CD14-positive monocyte (primary cell): Measurements from ENCODE around the gene TSSK3. TPM values are rescaled to one million over a fixed set of nuclear protein-coding genes. Genes with fewer than 3 reads are reported as not detected.

Experiments used
- DNase-seq, 3 donors: peaks; one replicate each; pipeline ENCODE4 v3.0.0-alpha.2; 2011 to 2022
- H2AFZ ChIP-seq: 2 replicates; pipeline ENCODE4 v1.6.0; 2012; ENCODE audit warnings: mild to moderate bottlenecking, low read depth, low read length, inconsistent platforms; ENCODE audit not compliant: insufficient read depth, poor library complexity, severe bottlenecking
- H3K27ac ChIP-seq, 2 donors: 1 replicate in 1 of 2; 2 replicates in 1 of 2; pipeline ENCODE4 v1.5.1; 2012 to 2013; ENCODE audit warnings: low read length in 2 of 2, control low read depth in 1 of 2, inconsistent platforms in 1 of 2, low read depth in 1 of 2, mild to moderate bottlenecking in 1 of 2
- H3K27me3 ChIP-seq, 2 donors: one replicate each; pipeline versions ENCODE4 v1.6.0 to v1.6.1; 2011 to 2013; ENCODE audit warnings: low read length in 2 of 2; ENCODE audit not compliant: control insufficient read depth in 2 of 2, insufficient read depth in 2 of 2
- H3K36me3 ChIP-seq, 2 donors: replicated peaks in 1 of 2; 1 replicate in 1 of 2; 2 replicates in 1 of 2; pipeline versions ENCODE4 v1.5.1 to v1.6.1; 2012 to 2013; ENCODE audit warnings: low read length in 2 of 2, control low read depth in 1 of 2, inconsistent platforms in 1 of 2, mild to moderate bottlenecking in 1 of 2; ENCODE audit not compliant: insufficient read depth in 2 of 2, control insufficient read depth in 1 of 2
- H3K4me1 ChIP-seq, 2 donors: 1 replicate in 1 of 2; 2 replicates in 1 of 2; pipeline versions ENCODE4 v1.5.1 to v1.6.1; 2012 to 2013; ENCODE audit warnings: low read length in 2 of 2, control low read depth in 1 of 2, inconsistent platforms in 1 of 2, mild to moderate bottlenecking in 1 of 2, moderate library complexity in 1 of 2; ENCODE audit not compliant: insufficient read depth in 2 of 2, control insufficient read depth in 1 of 2
- H3K4me2 ChIP-seq: replicated peaks from 2 replicates; pipeline ENCODE3; 2012; ENCODE audit warnings: low read length, moderate library complexity, mild to moderate bottlenecking; ENCODE audit not compliant: poor library complexity, severe bottlenecking; ENCODE audit errors: extremely low read depth
- H3K4me3 ChIP-seq, 3 experiments: fragments of 200-600 bp in 1 of 3; sonication (generic) in 1 of 3; replicated peaks in 1 of 3; 1 replicate in 2 of 3; 2 replicates in 1 of 3; pipeline ENCODE4 v1.5.1; 2011 to 2013; ENCODE audit warnings: low read length in 3 of 3, mild to moderate bottlenecking in 3 of 3, control low read depth in 2 of 3, low read depth in 2 of 3, inconsistent platforms in 1 of 3, moderate library complexity in 1 of 3
- H3K79me2 ChIP-seq: 2 replicates; pipeline ENCODE4 v1.6.0; 2012; ENCODE audit warnings: mild to moderate bottlenecking, control low read depth, inconsistent platforms, low read length, moderate library complexity; ENCODE audit not compliant: insufficient read depth
- H3K9ac ChIP-seq: 2 replicates; pipeline ENCODE4 v1.6.0; 2017; ENCODE audit warnings: low read length, mild to moderate bottlenecking; ENCODE audit not compliant: insufficient read depth, poor library complexity, severe bottlenecking
- H3K9me3 ChIP-seq, 2 donors: replicated peaks in 1 of 2; 1 replicate in 1 of 2; 2 replicates in 1 of 2; pipeline versions ENCODE4 v1.5.1 to v1.6.1; 2012 to 2013; ENCODE audit warnings: low read length in 2 of 2, control low read depth in 1 of 2; ENCODE audit not compliant: control insufficient read depth in 1 of 2, insufficient read depth in 1 of 2
- H4K20me1 ChIP-seq: 2 replicates; pipeline ENCODE4 v1.6.0; 2012; ENCODE audit warnings: mild to moderate bottlenecking, low read length, control low read depth, moderate library complexity; ENCODE audit not compliant: insufficient read depth
- H3K27ac Mint-ChIP-seq, 7 donors: one replicate each; pipeline ENCODE4 v1.8.0; 2020; ENCODE audit warnings: mild to moderate bottlenecking in 7 of 7, mixed read lengths in 7 of 7, moderate library complexity in 6 of 7, inconsistent platforms in 2 of 7
- H3K27me3 Mint-ChIP-seq, 3 donors: one replicate each; pipeline ENCODE4 v1.8.0; 2021 to 2022; ENCODE audit warnings: low read depth in 3 of 3, mild to moderate bottlenecking in 3 of 3, mixed read lengths in 3 of 3, moderate library complexity in 3 of 3, inconsistent platforms in 1 of 3
- H3K36me3 Mint-ChIP-seq, 2 donors: one replicate each; pipeline ENCODE4 v1.8.0; 2020; ENCODE audit warnings: mixed read lengths in 2 of 2, inconsistent platforms in 1 of 2, mild to moderate bottlenecking in 1 of 2
- H3K4me1 Mint-ChIP-seq: one replicate; pipeline ENCODE4 v1.8.0; 2020; ENCODE audit warnings: mild to moderate bottlenecking, mixed read lengths
- H3K4me3 Mint-ChIP-seq, 2 donors: one replicate each; pipeline ENCODE4 v1.8.0; 2020; ENCODE audit warnings: mild to moderate bottlenecking in 2 of 2, mixed read lengths in 2 of 2, moderate library complexity in 1 of 2
- H3K9me3 Mint-ChIP-seq, 7 donors: one replicate each; pipeline ENCODE4 v1.8.0; 2020 to 2022; ENCODE audit warnings: mixed read lengths in 7 of 7, mild to moderate bottlenecking in 6 of 7, moderate library complexity in 6 of 7, inconsistent platforms in 2 of 7
- CTCF ChIP-seq: fragments of 200-600 bp; IDR thresholded peaks from one replicate; pipeline ENCODE4 v1.8.0; 2022; ENCODE audit warnings: antibody characterized with exemption, mild to moderate bottlenecking
- WGBS: methylation state at CpG from one replicate; pipeline ENCODE4 v1.1.5; 2013; ENCODE audit warnings: missing lambda C conversion rate; ENCODE audit not compliant: insufficient coverage; 5-methylcytosine and 5-hydroxymethylcytosine counted together
- intact Hi-C, 2 donors: fragments of 100-400 bp; cut with micrococcal nuclease; formaldehyde crosslinking; loops; one replicate each; pipeline versions ENCODE4 v1.15.0 to v1.15.1; 2023
- polyA plus RNA-seq, 3 donors: library from polyadenylated mRNA; depleted of rRNA in 1 of 3; unstranded in 2 of 3; stranded (reverse) in 1 of 3; fragments of 300-500 nt in 2 of 3; fragments of >200 nt in 1 of 3; fragmentation: Illumina TruSeq in 2 of 3; gene quantifications; 1 replicate in 2 of 3; 2 replicates in 1 of 3; pipeline ENCODE4 v1.2.3, GENCODE V29; 2012 to 2021

TSSK3 gene
- polyA plus RNA-seq, 3 donors, result 0.35 to 1.1 (median 0.65) TPM

GRCh38 chr1:32393136-32393535, 30.8 kb downstream of the TSSK3 start:
- Histone ChIP-seq H3K79me2 (peaks cover 45% of the 10 kb centered on the region), H3K36me3 (peaks cover 24 to 35% of the 10 kb centered on the region in 2 donors), H3K9ac (no peak overlapping the region), H3K4me3 (peak overlapping the region in 1 of 3 experiments; percentile 94), H2AFZ (no peak overlapping the region), H4K20me1 (peaks cover 16% of the 10 kb centered on the region), H3K27me3 (no peaks in the 10 kb centered on the region), H3K9me3 (no peaks in the 10 kb centered on the region), H3K27ac (peak overlapping the region in 1 of 2 donors; percentile 90), H3K4me2 (peak overlapping the region; percentile 78), H3K4me1 (peaks cover 24 to 32% of the 10 kb centered on the region in 2 donors)
- Mint-ChIP-seq H3K9me3 (peaks cover 0 to 4% (median 0%) of the 10 kb centered on the region in 7 donors), H3K36me3 (peaks cover 2 to 3% of the 10 kb centered on the region in 2 donors), H3K4me3 (peak overlapping the region; percentile 98 to 100), H3K4me1 (peaks cover 21% of the 10 kb centered on the region), H3K27ac (peak overlapping the region in 6 of 7 donors; percentile 99 to 100 (median 100)), H3K27me3 (peaks cover 0 to 2% (median 0%) of the 10 kb centered on the region in 3 donors)
- 56% methylated on average over 1 of the region's 1 CpG for WGBS
- TF ChIP-seq CTCF, result no peak
- intact Hi-C loops, result loop anchor here in 1 of 2 donors (5.0 to 10.0 kb wide), 6 partner anchors 41 to 1678 kb away; partner anchors contain the start of genes EIF3I, MARCKSL1, S100PBP and TMEM234
- DNase-seq, result peak in 1 of 3 donors; percentile 20

GRCh38 chr1:32393832-32394140, 31.4 kb downstream of the TSSK3 start:
- Mint-ChIP-seq H3K27ac (peak overlapping the region; percentile 99 to 100 (median 99)), H3K4me3 (peak overlapping the region; percentile 98 to 100), H3K36me3 (peaks cover 2 to 3% of the 10 kb centered on the region in 2 donors), H3K27me3 (peaks cover 0 to 2% (median 0%) of the 10 kb centered on the region in 3 donors), H3K9me3 (peaks cover 0 to 4% (median 0%) of the 10 kb centered on the region in 7 donors), H3K4me1 (peaks cover 21% of the 10 kb centered on the region)
- Histone ChIP-seq H3K4me3 (peak overlapping the region; percentile 59 to 94 (median 91)), H4K20me1 (peaks cover 16% of the 10 kb centered on the region), H3K9me3 (no peaks in the 10 kb centered on the region), H3K4me2 (peak overlapping the region; percentile 78), H3K9ac (peak overlapping the region; percentile 81), H3K36me3 (peaks cover 18 to 30% of the 10 kb centered on the region in 2 donors), H3K27me3 (no peaks in the 10 kb centered on the region), H3K27ac (peak overlapping the region; percentile 67 to 90), H2AFZ (peak overlapping the region; percentile 89), H3K4me1 (peaks cover 24 to 32% of the 10 kb centered on the region in 2 donors), H3K79me2 (peaks cover 45% of the 10 kb centered on the region)
- intact Hi-C loops, result loop anchor here in 1 of 2 donors (1.0 to 10.0 kb wide), 7 partner anchors 41 to 1679 kb away; partner anchors contain the start of genes EIF3I, HDAC1, MARCKSL1 and S100PBP
- DNase-seq, result no peak
- TF ChIP-seq CTCF, result no peak
- WGBS, result 3% methylated on average over 15 of the region's 15 CpGs
